HG03520 (cell line): ENCODE data around the gene STK11.
A peak's percentile ranks its signal among the peaks of the same experiment; 100 is the strongest.

Experiments
- ATAC-seq: cut with Tn5 transposase; IDR thresholded peaks from one replicate; pipeline ENCODE4 v1.9.1; 2021; ENCODE audit warnings: mild to moderate bottlenecking, moderate library complexity; ENCODE audit not compliant: unreplicated experiment

The STK11 gene

DNA sequence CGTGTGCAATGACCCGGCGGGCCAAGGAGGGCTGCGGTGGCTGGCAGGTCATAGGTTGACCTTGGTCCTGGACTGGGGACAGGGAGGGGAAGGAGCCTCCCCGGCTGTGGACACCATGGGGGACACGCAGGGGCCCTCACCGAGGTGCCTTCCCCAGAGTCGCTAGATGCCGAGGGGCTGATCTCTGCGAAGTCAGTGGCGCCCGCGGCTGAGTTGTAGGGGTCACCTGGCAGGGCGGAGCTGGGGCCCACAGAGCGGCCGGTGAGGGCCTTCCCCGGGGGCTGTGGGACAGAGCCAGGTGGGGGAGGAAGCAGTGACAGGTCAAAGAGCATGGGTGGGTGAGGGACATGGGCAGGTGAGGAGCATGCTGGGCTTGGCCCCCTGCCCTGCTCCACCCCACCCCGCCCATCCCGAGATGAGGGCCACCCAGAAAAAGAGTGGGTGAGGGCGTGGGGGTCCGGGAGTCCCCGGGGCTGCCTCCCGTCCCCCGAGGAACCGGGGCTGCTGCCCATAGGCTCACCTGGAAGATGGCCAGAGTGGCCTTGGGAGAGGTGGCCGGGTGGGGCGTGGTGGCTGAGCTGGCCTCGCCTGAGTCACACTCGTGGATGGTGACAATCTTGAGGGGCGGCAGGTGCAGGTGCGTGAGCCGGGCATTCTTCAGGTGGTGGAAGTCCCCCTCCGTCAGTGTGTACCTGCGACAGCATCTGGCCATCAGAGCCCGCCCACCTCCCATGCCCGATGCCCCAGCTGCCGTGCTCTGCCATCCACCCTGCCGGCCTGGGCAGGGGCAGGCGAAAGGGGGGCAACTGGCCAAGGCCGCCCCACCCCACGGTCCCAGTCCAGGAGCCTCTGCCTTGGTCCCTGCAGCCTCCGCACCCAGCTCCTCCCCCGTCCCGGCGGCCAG lies 28.7 kb downstream of the STK11 start:
- no peak for ATAC-seq

DNA sequence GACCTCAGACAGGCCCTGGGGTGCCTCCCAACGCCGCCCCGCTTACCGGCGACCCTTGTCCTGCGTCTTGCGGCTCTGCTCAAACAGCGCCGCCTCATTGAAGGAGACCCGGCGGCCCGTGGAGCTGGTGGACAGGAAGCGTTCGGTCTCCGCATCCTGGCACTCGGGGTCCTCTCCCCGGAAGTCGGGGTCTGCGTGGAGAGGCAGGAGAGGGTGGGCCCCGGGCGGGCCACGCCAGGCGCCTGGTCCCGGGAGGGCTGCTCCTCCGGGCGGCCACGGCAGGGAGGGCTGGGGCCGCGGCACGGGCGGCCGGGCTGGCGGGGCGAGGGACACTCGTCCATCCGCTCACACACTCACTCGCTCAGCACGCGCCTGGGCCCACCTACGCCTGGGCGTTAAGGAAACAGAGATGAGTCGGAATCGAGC lies 29.4 kb downstream of the STK11 start:
- no peak for ATAC-seq

DNA sequence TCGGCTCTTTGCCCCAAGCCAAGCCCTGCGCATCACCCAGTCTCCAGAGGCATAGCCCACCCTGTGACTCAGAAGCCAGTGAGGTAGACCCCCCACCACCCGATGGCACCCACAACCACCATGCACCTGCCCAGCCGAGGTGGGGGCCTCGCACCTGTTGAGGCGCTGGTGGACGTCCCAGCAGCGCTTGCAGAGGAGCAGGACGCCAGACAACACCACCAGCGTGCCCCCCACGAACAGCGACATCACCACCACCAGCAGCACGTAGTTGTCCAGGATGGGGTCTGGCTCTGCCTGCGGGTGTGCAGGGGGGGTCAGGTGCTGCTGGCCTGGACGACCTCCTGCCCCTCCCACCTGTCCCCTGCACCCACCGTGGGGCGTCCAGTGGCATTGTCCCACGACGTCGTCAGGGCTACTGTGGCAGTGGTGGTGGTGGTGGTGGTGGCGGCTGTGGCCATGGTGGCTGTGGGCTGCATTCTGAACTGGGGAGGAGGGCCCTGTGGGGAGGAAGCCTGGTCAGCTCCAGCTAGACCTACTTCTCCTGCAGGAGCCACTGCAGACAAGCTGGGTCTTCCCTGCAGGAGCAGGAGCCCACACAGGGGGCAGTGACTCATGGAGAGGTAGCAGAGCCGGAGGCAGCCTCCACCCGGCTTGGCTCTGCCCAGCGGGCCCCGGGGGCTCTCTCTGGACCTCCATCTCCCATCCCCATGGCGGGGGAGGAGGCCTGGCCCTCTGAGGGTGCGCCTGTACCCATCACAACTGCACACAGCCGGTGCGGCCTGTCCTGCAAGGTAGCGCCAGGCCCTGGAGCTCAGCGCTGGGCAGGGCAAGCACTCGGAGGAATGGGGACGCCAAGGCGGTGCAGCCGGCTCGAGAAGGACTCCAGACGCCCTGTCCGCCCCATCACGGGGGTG lies 30.3 kb downstream of the STK11 start:
- ATAC-seq, result no peak

- no peak for ATAC-seq
Measured at GRCh38 chr19:1236576-1236975, 31.0 kb downstream of the STK11 start.

GRCh38 chr19:1237027-1237659 lies 31.6 kb downstream of the STK11 start:
- no peak for ATAC-seq

DNA sequence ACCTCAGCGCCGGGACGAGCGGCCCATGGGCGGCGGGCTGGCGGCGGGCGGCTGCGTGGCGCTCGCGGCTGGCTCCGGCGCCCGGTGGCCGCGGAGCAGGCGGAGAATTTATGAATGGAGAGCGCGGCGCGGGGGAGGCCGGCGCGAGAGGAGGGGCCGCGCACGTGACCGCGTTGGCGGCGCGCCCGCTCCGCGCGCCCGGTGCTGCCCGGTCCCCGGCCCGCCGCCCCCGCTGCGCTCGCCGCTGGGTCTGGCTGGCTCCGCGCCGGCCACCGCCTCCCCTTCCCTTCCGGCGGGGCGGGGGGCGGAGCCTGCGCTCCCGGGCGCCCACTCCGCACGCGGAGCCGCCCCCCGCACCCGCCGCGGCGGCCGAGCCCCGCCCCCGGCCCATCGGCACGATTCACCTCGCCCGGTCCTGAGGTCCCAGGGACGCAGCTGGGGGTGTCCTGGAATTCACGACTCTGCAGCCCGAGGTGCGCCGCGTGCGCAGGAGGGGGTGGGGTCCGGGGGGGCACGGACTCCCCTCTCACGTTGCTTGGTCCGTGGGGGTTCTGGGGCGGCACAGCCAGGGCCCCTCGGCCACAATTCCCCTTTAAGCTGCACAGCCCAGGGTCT lies 32.3 kb downstream of the STK11 start, which contains the start of gene CBARP:
Gene CBARP (minus strand): TSS at position 252 of the 615 bp plus-strand sequence. CDS start 1,905 bp downstream, outside the sequence.
- no peak for ATAC-seq

DNA sequence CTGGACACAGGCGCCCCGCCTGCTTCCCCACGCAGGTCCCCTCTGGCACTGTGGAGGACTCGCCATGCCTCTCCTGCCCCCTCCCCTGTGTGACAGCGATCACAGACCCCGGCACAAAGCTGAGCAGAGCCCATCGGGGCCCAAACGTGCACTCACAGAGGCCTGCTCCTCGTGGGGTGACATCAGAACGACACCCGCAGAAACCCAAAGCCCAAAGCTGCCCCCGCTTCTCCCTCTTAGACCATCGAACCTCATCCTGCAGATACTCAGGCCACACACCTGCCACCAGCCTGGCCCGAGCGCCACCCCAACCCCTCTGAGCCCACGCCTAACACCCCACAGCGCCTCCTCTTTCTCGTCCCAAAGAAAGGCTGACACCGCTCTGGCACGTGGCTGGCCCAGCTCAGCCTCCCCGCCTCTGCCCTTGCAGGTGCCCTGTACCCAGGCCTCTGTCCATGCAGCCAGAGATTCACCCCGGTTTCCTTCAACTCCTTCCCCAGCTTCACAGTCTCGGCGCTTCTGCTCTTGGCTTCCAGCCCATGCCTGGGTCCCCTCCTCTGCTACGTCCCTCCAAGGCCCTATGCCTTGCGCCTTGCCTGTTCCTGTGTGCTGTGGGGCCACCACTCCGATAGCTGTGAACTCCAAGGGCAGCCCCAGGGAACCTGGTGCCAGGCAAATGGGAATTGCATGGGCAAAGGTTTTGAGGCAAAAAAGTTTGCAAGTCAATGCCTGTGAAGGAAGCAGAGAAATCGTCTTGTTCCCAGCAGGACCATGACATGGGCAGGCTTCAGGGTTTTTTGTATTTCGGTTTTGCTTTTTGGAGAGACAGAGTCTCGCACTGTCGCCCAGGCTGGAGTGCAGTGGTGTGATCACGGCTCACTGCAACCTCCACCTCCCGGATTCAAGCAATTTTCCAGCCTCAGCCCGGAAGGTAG lies 33.1 kb downstream of the STK11 start:
- ATAC-seq, result no peak

DNA sequence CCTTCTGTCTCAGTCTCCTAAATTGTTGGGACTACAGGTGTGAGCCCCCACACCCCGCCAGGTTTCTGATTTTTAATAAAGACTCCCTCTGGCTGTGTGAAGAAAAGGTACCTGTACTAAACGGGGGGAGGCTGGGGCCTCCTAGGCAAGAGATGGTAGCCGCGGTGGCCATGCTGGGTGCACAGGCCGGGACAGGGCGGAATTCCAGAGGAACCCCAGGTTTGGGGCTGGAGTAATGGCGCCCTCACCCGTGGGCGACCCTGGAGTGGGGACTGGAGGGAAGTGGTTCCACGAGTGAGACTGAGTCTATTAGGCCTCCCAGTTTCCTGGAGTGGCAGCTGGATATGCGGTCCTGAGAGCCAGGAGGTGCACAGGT lies 33.8 kb downstream of the STK11 start:
- ATAC-seq, result no peak

DNA sequence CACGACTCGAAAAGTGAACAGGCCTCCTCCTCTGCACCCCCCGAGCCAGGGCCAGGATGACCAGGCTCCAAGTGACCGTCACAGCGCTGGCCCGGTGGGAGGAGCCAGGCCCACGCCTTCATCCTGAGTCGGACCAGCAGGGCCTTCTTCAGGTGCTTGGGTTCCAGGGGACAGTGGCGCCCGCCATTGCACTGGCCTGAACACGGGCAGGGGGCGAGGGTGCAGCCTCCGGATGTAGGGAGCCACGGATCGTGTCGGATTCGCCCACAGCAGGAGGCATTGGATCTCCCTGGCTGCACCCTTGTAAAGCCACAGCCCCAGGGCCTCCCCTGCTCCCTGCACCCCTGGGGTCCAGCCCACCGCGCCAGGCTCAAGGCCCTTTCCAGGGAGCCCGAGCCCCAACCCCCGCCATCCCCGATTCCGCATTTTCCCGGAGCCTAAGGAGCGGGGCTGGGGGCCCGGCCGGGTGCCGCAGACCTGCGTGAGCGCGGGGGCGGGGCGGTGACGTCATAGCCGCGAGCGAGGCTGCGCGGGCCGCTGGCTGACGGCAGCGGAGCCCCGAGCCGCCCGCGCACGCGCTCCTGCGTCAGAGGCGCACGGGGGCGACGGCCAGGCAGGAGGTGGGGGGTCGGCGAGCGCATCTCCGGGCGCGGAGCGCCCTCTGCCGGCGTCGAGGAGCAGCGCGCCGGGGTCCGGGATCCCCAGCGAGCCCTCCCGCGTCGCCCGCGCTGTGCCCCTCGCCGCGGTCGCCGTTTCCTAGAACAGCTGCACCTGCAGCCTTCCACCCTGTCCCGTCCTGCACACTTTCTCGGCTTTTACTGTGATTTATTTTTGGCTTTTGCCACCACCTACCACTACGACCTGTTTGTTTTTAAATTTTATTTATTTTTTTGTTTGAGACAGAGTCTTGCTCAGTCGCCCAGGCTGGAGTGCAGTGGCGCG lies 34.5 kb downstream of the STK11 start:
- peak; percentile 38 for ATAC-seq

DNA sequence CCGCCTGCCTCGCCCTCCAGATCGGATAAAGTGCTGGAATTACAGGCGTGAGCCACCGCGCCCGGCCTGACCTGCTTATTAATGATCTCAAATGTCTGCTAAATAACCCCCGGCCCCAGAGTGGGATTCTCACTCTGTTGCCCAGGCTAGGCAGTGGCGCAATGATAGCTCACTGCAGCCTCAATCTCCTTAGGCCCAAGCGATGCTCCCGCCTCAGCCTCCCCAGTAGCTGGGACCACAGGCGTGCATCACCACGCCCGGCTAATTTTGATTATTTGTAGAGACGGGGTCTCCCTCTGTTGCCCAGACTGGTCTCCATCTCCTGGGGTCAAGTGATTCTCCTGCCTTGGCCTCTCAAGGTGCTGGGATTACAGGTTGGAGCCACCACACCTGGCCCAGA lies 35.3 kb downstream of the STK11 start:
- no peak for ATAC-seq

DNA sequence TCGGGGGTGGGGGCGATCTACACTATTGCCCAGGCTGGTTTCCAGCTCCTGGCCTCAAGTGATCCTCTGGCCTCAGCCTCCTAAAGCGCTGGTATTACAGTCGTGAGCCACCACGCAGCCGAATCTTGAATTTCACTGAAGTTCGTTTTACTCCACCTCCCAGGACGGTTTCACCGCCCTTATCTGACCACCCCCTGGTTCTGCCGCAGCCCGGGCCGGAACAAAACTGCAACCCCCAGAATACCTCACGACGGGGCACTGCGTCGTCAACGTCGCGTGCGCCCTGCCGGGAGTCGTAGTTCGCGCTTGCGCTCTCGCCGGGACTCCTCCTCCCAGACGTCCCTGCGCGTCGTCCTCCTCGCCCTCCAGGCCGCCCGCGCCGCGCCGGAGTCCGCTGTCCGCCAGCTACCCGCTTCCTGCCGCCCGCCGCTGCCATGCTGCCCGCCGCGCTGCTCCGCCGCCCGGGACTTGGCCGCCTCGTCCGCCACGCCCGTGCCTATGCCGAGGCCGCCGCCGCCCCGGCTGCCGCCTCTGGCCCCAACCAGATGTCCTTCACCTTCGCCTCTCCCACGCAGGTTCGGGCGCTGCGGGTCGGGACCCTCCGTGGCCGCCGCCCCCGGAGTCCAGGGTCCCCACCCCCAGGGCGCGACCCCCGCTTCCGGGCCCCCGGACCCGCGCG lies 36.0 kb downstream of the STK11 start, which contains the start of gene ATP5F1D:
Gene ATP5F1D (plus strand): TSS at position 335 of the 679 bp plus-strand sequence. CDS start 100 bp downstream, at position 435.
- peak; percentile 38 for ATAC-seq

- ATAC-seq, result no peak
Measured at GRCh38 chr19:1243768-1244692, 38.5 kb downstream of the STK11 start.

- no peak for ATAC-seq
Measured at GRCh38 chr19:1244693-1245451, 39.3 kb downstream of the STK11 start.

- no peak for ATAC-seq
Measured at GRCh38 chr19:1245494-1246264, 40.1 kb downstream of the STK11 start.
